ENCODE results near the gene PTPRO. TPM values are rescaled to one million over a fixed set of nuclear protein-coding genes. Genes with fewer than 3 reads are reported as not detected.

Gene PTPRO
- total RNA-seq, 1 experiment from 2014 or later = 1.3 TPM

GRCh38 chr12:15625075-15625474 is 302.8 kb downstream of the PTPRO start:
- no peak overlapping the region for H3K4me3 ChIP-seq
- DNase-seq = no peak
- H3K36me3 ChIP-seq = peaks cover 49% of the 10 kb centered on the region
- no peaks in the 10 kb centered on the region for H3K9me3 ChIP-seq
- no peaks in the 10 kb centered on the region for H3K27me3 ChIP-seq

- no peak for DNase-seq
- H3K4me3 ChIP-seq = no peak overlapping the region
- H3K9me3 ChIP-seq = no peaks in the 10 kb centered on the region
- H3K27me3 ChIP-seq = no peaks in the 10 kb centered on the region
- peaks cover 35% of the 10 kb centered on the region for H3K36me3 ChIP-seq
These were observed 306.0 kb downstream of the PTPRO start for GRCh38 chr12:15627995-15628945.

GRCh38 chr12:15629108-15629507 is 306.8 kb downstream of the PTPRO start:
- peak; percentile 77 for DNase-seq
- no peak overlapping the region for H3K4me3 ChIP-seq
- H3K27me3 ChIP-seq = no peaks in the 10 kb centered on the region

GRCh38 chr12:15629761-15630160 is 307.5 kb downstream of the PTPRO start:
- H3K27me3 ChIP-seq = no peaks in the 10 kb centered on the region
- H3K4me3 ChIP-seq = no peak overlapping the region
- no peaks in the 10 kb centered on the region for H3K9me3 ChIP-seq
- H3K36me3 ChIP-seq = peaks cover 39% of the 10 kb centered on the region
- no peak for DNase-seq

More at GRCh38 chr12:15629108-15629507, 306.8 kb downstream of the PTPRO start:
- Histone ChIP-seq H3K9me3 (no peaks in the 10 kb centered on the region), H3K36me3 (peaks cover 33% of the 10 kb centered on the region)

- Histone ChIP-seq H3K4me3 (no peak overlapping the region), H3K36me3 (peaks cover 46% of the 10 kb centered on the region), H3K9me3 (no peaks in the 10 kb centered on the region), H3K27me3 (no peaks in the 10 kb centered on the region)
- DNase-seq = no peak
These were observed 308.9 kb downstream of the PTPRO start for GRCh38 chr12:15631007-15631715.

- DNase-seq = no peak
- Histone ChIP-seq H3K36me3 (peaks cover 44% of the 10 kb centered on the region), H3K27me3 (no peaks in the 10 kb centered on the region)
These were observed 310.4 kb downstream of the PTPRO start for GRCh38 chr12:15632708-15633107.

GRCh38 chr12:15633201-15633600 is 310.9 kb downstream of the PTPRO start:
- no peak overlapping the region for H3K4me3 ChIP-seq
- no peak for DNase-seq
- peaks cover 44% of the 10 kb centered on the region for H3K36me3 ChIP-seq
- H3K9me3 ChIP-seq = no peaks in the 10 kb centered on the region
- no peaks in the 10 kb centered on the region for H3K27me3 ChIP-seq

More at GRCh38 chr12:15632708-15633107, 310.4 kb downstream of the PTPRO start:
- Histone ChIP-seq H3K9me3 (no peaks in the 10 kb centered on the region), H3K4me3 (no peak overlapping the region)

- H3K4me3 ChIP-seq = no peak overlapping the region
- DNase-seq = no peak
- no peaks in the 10 kb centered on the region for H3K27me3 ChIP-seq
- no peaks in the 10 kb centered on the region for H3K9me3 ChIP-seq
- peaks cover 53% of the 10 kb centered on the region for H3K36me3 ChIP-seq
These were observed 311.8 kb downstream of the PTPRO start for GRCh38 chr12:15634010-15634683.

- DNase-seq = no peak
- no peak overlapping the region for H3K4me3 ChIP-seq
- H3K27me3 ChIP-seq = no peaks in the 10 kb centered on the region
- H3K9me3 ChIP-seq = no peaks in the 10 kb centered on the region
- peaks cover 63% of the 10 kb centered on the region for H3K36me3 ChIP-seq
These were observed 314.0 kb downstream of the PTPRO start for GRCh38 chr12:15636060-15636890.

- Histone ChIP-seq H3K4me3 (no peak overlapping the region), H3K9me3 (no peaks in the 10 kb centered on the region), H3K36me3 (peaks cover 62% of the 10 kb centered on the region), H3K27me3 (no peaks in the 10 kb centered on the region)
- no peak for DNase-seq
These were observed 315.9 kb downstream of the PTPRO start for GRCh38 chr12:15638231-15638630.

GRCh38 chr12:15644700-15645099 is 322.4 kb downstream of the PTPRO start:
- Histone ChIP-seq H3K27me3 (no peaks in the 10 kb centered on the region), H3K36me3 (peaks cover 68% of the 10 kb centered on the region), H3K4me3 (no peak overlapping the region), H3K9me3 (no peaks in the 10 kb centered on the region; the same call in 1 of the 2 replicates)
- no peak for DNase-seq

GRCh38 chr12:15646581-15646980 is 324.3 kb downstream of the PTPRO start:
- DNase-seq = no peak
- H3K36me3 ChIP-seq = peaks cover 64% of the 10 kb centered on the region
- no peak overlapping the region for H3K4me3 ChIP-seq
- no peaks in the 10 kb centered on the region; the same call in 1 of the 2 replicates for H3K9me3 ChIP-seq
- no peaks in the 10 kb centered on the region for H3K27me3 ChIP-seq

Other genes with a start within 250 kb of the PTPRO start
- not detected in 2 replicates for gene RERG, start 101.1 kb upstream of the PTPRO start, total RNA-seq (2014; rRNA removed; shearing (Covaris generic); ENCODE audit: low replicate concordance)